Left lobe of liver (tissue), 2 donors: ENCODE results near the gene CFAP299. TPM values are rescaled to one million over a fixed set of nuclear protein-coding genes. Genes with fewer than 3 reads are reported as not detected.

Source experiments
- ATAC-seq: fragments of 200-7000 bp; cut with Tn5 transposase; one replicate; pipeline ENCODE4 v1.9.1; 2020; ENCODE audit warnings: mild to moderate bottlenecking, moderate library complexity
- DNase-seq: peaks from one replicate; pipeline ENCODE4 v3.0.0-alpha.2; 2020; ENCODE audit warnings: low spot score
- total RNA-seq: library from RNA; stranded (reverse); gene quantifications from one replicate; pipeline ENCODE4 v1.2.1, GENCODE V29; 2021
- donor health status: DM: no; HTN: no; CAD: no; lungs with moderate emphysema.
- donor health status: DM: no; HTN: yes; CAD: no.

Gene CFAP299
- total RNA-seq, 1 donor from 2014 or later = not detected

DNA sequence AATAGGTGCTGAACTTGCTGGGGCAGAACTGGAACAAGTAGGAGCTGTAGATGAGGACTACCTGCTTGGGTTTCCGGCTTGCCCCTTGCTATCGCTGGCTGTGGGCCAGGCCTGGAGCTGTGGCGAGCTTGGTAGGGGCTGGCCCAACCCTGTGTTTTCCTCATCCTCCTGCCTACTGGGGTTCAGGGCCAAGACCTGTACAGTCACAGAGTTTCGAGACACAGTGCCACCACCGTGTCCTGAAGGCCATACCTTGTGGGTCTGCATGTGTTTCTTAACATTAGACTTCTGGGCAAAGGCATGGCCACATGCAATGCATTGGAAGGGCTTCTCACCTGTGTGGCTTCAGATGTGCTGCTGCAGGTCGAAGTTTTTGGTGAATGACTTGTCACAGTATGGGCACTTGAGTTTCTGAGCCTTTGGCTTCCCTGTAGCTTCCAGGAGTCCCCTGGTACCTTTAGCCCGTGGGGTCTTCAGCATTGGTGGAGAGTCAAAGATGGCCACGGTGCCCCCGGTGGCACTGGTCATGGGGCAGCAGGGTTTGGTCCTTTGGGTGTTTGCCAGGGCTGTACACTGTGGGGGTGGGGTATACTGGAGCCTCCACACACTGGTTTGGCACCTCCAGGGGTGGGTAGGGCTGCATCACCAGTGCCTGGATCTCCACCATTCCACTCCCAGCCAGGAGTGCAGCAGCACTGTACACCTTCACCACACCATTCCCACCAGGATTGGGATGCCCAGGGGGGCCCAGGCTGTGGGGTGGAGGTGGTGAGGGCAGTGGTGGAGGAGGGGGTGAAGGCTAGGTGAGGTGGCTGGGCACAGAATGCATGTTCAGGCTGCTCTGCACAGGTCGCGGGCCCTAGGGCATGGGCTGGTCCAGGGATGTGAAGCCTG, 52.1 kb downstream of the CFAP299 start:
- DNase-seq = no peak

DNA sequence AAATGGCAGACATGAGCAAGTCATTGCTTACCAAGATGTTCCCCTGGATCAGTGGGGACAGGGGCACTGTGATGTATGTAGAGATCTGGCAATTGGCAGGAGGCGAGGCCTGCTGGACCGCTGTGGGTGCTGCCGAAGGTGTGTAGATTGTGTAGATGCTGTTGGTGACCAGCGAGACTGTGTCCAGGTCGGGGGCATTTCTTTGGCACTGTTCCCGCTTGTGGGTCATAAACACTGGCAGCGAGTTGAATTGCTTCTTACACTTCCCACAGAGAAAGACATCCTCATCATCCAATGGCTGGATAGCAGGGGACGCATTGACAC, 52.7 kb downstream of the CFAP299 start:
- ATAC-seq (no peak), DNase-seq (no peak)

More for the DNA sequence above, 52.1 kb downstream of the CFAP299 start:
- no peak for ATAC-seq

DNA sequence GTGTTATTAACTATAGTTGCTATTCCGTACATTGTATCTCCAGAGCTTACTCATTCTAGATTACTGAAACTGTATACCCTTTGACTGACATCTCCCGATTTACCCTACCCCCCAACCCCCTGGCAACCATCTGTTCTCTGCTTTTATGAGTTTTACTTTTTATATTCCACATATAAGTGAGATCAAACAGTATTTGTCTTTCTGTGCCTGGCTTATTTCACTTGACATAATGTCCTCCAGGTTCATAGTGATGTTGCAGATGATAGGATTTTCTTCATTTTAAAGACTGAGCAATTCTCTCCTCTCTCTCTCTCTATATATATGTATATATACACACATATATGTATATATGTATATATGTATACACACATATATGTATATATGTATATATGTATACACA, 54.6 kb downstream of the CFAP299 start:
- no peak for ATAC-seq

GRCh38 chr4:80393246-80393969, 57.9 kb downstream of the CFAP299 start:
- DNase-seq (no peak), ATAC-seq (no peak)

More for the DNA sequence above, 54.6 kb downstream of the CFAP299 start:
- no peak for DNase-seq

DNA sequence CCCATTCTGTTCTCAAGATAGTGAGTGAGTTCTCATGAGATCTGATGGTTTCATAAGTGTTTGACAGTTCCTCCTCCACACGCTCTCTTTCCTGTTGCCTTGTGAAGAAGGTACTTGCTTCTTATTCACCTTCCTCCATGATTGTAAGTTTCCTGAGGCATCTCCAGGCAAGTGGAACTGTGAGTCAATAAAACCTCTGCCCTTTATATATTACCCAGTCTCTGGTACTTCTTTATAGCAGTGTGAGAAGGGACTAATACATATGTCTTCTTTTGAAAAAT, 58.4 kb downstream of the CFAP299 start:
- ATAC-seq (no peak), DNase-seq (no peak)

DNA sequence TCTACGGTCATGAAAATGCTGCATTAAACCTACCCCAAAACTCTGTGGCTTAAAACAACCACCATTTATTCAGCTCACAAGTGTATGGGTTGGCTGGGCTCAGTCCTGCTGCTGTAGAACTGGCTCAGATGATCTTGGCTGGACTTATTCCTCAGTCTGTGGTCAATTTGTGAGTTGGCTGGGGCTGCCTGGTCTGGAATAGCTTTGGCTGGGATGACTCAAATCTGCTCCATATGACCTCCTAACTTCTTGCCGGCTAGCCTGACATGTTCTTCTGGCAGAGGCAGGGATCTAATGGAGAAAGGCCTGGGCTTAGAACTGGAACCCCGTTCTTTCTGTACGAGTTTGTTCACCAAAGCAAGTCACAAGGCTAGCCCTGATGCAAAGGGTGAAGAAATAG, 71.7 kb downstream of the CFAP299 start:
- ATAC-seq (no peak), DNase-seq (no peak)

GRCh38 chr4:80409809-80410208, 74.3 kb downstream of the CFAP299 start:
- ATAC-seq = no peak

GRCh38 chr4:80412322-80412721, 76.8 kb downstream of the CFAP299 start:
- DNase-seq (no peak), ATAC-seq (no peak)

More at GRCh38 chr4:80409809-80410208, 74.3 kb downstream of the CFAP299 start:
- DNase-seq = no peak

DNA sequence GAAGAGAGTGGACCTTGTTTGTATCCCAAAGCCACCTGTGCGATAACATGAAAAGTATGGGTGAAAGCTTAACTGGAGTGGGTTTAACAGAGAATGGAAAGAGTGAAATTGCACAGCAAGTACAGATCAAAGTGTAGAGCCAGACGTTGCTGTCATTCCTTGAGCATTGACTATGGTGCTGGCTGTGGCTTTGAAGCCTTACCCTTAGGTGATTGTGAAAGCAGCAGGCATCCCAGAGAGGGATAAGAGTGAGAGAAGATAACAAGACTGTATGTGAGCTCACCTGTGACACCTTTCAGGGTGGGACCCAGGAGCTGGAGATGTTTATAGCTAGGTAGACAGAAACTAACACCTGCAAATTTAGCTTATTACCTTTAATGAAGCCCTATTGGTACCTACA, 77.6 kb downstream of the CFAP299 start:
- no peak for DNase-seq
- ATAC-seq = no peak

- no peak for DNase-seq
- no peak for ATAC-seq
Observed at GRCh38 chr4:80417019-80417418, 81.5 kb downstream of the CFAP299 start.

DNA sequence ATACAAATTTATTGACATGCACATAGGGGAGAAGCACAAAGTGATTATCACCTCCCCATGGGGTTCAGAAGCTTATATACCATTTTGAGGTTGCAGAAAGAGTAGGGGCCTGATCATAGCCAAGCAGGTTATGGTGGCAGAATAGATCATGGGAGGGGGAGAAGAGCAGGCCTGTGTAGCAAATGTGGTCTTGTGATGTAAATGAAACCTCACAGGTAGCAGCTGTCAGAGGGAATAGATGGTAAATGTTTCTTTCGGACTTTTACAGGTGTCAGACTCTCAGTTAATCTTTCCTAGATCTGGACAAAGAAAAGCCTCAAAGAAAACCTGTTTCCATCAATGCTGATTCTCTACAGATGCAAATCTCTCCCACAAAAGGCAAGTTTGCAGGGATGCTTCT, 84.4 kb downstream of the CFAP299 start:
- no peak for ATAC-seq
- DNase-seq = no peak

GRCh38 chr4:80420638-80421037, 85.1 kb downstream of the CFAP299 start:
- DNase-seq (no peak), ATAC-seq (no peak)

DNA sequence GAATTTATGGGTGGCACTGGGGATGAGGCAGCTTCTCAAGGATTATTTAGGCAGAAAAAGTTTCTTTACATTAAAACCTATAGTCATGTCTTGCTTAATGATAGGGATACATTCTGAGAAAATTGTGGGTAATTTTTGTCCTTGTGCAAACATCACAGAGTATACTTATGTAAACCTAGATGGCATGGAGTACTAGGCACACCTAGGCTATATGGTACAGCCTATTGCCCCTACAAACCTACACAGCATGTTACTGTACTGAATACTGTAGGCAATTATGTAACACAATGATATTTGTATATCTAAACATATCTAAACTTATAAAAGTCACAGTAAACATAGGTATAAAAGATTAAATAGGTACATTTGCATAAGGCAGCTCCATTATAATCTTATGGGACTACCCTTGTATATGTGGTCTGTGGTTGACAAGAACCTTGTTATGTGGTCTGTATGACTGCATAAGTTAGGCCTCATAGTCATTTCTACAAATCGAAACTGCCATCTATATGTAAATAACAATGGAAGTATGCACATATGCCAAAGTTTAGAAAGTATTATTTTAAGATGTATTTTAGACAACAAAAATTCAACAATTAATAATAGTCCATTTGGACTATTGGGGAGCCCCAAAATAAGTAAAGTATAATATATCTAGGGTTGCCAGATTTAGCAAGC, 87.3 kb downstream of the CFAP299 start:
- no peak for ATAC-seq
- no peak for DNase-seq

DNA sequence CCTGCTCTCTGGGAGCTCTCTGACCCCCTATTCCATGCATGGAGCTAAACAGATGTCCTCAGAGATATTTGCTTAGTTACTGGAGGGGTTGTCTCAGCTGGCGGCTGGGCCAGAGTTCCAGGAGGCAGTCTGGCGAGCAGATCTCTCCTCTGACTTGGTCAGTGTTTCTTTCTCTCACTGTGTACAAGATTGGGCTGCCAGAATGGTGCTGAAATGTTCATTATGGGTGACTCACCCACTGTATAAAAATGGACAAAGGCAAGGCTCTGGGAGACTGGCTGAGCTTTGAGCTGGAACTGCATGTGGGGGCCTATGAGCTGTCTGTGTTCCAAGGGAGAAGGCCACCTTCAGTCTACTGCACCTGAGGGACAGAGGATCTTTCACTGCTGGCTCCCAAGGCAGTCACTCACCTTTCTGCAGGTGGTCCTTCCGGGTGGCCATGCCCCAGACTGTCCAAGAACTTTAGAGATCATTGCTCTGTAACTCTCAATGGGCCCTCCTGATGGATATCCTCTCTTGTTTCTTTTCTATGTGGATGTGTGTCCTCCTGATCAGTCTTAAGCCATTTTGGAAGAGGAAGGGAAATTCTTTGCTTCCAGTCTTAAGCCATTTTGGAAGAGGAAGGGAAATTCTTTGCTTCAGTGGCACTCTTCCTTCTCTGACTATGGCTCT, 88.2 kb downstream of the CFAP299 start:
- ATAC-seq (no peak), DNase-seq (no peak)

DNA sequence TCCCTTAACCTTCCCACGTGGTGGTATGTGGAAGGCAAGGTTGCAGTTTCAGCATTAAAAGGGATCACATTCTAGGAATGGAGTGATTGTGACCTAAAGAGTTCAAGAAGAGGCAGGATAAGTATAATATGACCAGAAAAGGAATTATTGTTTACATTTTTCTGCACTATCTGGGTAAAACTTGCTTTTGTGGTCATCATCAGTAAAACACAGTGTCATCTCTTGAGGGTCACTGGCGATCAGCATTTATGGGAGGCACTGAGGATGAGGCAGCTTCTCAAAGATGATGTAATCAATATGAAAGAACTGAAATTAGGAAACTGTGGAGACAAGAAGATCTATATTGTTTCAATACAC, 88.7 kb downstream of the CFAP299 start:
- DNase-seq (no peak), ATAC-seq (no peak)

DNA sequence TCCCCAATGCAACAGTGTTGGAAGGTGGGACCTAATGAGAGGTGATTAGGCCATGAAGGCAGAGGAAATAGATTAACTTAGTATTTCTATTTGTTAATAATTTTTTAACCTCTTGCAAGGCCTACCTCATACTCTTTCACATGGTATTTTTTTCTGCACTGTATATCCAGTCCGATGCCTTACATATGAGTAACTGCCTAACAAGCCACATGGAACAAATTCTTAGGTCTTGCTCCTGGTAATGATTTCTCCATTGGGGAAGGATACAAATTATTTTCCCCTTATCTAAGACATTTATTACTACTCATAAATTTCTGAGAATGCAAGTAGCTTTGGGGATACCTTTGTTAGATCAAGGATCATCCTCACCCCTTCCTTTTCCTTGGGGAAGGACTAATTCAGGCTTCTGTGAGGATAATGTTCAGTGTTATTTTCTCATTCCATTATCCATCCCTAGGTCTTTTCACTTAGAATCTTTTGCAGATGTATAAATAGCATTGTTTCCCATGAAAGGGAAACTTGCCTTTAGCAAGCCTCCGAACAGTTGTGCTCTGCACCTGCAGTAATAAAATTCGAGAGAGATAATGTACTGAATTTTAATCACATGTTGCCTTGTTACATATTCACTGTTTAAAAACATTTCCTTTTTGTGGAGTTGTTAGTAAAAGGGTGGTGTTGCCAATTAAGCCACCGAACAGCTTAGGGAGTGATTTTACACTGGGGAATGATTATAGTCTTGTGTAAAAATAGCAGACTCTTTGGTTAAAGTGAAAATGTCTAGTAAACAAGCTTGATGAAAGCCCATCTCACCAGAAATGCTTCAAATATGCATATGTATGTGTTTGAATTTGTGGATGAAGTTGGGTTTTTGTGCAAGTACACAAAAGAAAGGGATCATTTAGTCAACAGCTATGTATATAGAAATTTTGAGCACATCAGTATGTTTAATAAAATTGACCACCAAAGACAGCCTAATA, 89.9 kb downstream of the CFAP299 start:
- ATAC-seq (no peak), DNase-seq (no peak)

GRCh38 chr4:80431203-80431965, 95.9 kb downstream of the CFAP299 start:
- no peak for DNase-seq
- ATAC-seq = no peak

GRCh38 chr4:80434238-80434637, 98.7 kb downstream of the CFAP299 start:
- no peak for DNase-seq

GRCh38 chr4:80438016-80438415, 102.5 kb downstream of the CFAP299 start:
- no peak for DNase-seq
- no peak for ATAC-seq

More at GRCh38 chr4:80434238-80434637, 98.7 kb downstream of the CFAP299 start:
- ATAC-seq = no peak
